Measurements from ENCODE around the gene MYL12A. TPM values are rescaled to one million over a fixed set of nuclear protein-coding genes. Genes with fewer than 3 reads are reported as not detected.
"Not testable (repeated sequence)": the region's sequence is repeated elsewhere in the genome, so short reads cannot be mapped to it uniquely, and the experiment has no call there.

Gene MYL12A
- 100 to 1,000 TPM; 102 to 174 TPM for total RNA-seq

DNA sequence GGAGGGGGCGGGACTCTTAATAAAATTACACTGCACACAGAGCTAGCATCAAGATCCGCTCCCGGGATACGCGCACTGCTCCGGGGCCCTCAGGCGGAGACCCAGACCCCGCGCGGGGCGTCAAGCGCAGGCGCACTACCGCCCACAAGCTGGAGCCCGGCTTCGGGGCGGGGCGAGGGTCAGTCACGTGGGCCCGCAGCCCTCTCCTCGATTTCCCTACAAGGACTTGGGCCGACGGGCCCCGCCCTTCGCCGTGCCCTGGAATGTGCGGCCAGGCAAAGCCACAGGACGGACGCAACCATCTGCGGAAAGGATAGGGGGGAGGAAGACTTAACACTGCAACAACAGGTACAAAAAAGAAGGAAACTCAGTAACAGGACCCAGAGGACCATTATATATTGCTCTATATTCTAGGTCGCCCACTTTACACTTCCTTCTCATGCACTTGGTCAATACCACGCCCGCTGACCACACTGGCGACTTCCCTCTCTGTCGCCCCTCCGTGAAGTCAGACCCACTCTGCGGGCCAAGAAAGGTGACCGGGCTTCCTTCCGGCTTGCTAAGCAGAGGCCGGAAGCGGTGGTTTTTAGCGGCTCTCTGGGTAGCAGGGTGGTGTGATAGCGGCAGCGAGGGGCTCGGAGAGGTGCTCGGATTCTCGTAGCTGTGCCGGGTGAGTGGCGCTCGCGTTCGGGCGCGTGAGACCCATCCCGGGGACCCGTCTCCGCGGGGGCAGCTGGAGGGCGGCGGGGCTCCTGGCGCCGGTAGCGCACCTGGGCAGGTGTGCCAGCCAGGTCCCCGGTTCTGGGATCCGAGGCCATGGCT lies at the start of gene MYL12A:
Gene MYL12A (plus strand): TSS at position 562 of the 822 bp plus-strand sequence. CDS start 5,447 bp downstream, outside the sequence.
- Histone ChIP-seq H3K4me3 (peak within 1 kb of the TSS; percentile 59 to 89), H3K27ac (peak within 1 kb of the TSS; percentile 98 to 99 (median 99)), H3K36me3 (replicated peaks in 1 of 2; ENCODE audit: insufficient read depth in 1 of 2, low read depth in 2 of 2) (no peaks in the 10 kb centered on the region), H3K27me3 (no peaks in the 10 kb centered on the region), H3K4me1 (peaks cover 51% of the 10 kb centered on the region), H3K9me3 (no peaks in the 10 kb centered on the region)
- intact Hi-C loops (cut with DNase I), result loop anchor here (5.0 to 10.0 kb wide), 2 partner anchors 93 to 315 kb away; no protein-coding TSS in a partner anchor
- DNase-seq, result peak; percentile 98 to 99 (median 98)
- ATAC-seq, result peak; percentile 85
- WGBS, 2 donors, result 0% methylated on average over 27 to 64 of the region's 65 CpGs
- TF ChIP-seq, protein P1, sequence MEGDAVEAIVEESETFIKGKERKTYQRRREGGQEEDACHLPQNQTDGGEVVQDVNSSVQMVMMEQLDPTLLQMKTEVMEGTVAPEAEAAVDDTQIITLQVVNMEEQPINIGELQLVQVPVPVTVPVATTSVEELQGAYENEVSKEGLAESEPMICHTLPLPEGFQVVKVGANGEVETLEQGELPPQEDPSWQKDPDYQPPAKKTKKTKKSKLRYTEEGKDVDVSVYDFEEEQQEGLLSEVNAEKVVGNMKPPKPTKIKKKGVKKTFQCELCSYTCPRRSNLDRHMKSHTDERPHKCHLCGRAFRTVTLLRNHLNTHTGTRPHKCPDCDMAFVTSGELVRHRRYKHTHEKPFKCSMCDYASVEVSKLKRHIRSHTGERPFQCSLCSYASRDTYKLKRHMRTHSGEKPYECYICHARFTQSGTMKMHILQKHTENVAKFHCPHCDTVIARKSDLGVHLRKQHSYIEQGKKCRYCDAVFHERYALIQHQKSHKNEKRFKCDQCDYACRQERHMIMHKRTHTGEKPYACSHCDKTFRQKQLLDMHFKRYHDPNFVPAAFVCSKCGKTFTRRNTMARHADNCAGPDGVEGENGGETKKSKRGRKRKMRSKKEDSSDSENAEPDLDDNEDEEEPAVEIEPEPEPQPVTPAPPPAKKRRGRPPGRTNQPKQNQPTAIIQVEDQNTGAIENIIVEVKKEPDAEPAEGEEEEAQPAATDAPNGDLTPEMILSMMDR (IDR thresholded peaks at IDR 0.05), result peak in 1 of 7 experiments; percentile 22
- peak; percentile 96 to 99 (median 98) for TF ChIP-seq POLR2A (IDR thresholded peaks at IDR 0.05)

DNA sequence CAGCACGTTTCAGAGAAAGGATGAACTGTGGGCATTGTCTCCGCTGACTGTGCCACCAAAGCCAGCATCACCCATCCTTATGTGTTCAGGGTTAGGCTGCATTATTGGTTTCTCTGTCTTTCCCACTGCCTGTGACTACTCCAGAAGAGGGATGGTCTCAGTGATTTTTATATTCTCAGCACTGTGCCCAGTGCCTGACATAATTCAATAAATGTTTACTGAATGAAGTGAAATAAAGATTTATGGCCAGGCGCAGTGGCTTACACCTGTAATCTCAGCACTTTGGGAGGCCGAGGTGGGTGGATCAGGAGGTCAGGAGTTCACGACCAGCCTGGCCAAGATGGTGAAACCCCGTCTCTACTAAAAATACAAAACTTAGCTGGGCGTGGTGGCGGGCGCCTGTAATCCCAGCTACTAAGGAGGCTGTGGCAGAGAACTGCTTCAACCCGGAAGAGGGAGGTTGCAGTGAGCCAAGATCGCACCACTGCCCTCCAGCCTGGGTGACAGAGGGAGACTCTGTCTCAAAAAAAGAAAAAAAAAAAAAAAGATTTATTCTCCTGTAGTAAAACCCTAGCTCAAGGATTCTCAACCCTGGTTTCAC lies 49.2 kb upstream of the MYL12A start:
- DNase-seq; ATAC-seq; H3K9me3 ChIP-seq; H3K27ac ChIP-seq; H3K4me1 ChIP-seq; H3K27me3 ChIP-seq; H3K36me3 ChIP-seq (replicated peaks in 1 of 2; ENCODE audit: insufficient read depth in 1 of 2, low read depth in 2 of 2); intact Hi-C loops (cut with DNase I); H3K4me3 ChIP-seq: not testable (repeated sequence)
- 89 to 96% methylated on average over 10 to 11 of the region's 11 CpGs for WGBS, 2 donors

DNA sequence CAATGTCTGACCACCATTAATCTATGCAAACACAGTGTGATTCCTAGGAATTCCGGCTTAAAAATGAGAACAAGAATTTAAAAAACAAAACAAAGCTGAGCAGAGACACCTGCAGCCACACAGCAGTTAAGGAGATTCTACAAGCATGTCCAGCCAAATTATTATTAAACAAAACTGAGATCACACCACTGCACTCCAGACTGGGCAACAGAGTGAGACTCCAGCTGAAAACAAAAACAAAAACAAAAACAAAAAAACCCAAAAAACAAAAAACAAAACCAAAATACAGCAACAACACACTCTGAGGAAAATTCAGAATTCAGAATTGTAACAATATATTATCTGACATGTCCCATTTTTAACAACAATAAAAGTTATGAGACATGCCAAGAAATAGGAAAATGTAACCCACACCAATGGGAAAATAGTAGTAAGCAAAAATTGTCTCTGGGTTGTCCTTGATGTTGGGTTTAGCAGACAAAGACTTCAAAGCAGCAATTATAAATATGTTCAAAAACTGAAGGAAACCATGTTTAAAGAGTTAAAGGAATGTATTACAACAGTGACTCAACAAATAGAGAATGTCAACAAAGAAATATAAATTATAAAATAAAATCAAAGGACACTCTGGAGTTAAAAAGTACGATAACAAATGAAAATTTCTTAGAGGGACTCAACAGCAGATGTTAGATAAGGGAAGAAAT lies 47.5 kb upstream of the MYL12A start:
- Histone ChIP-seq H3K27me3 (no peaks in the 10 kb centered on the region), H3K4me1 (peaks cover 7% of the 10 kb centered on the region), H3K9me3 (no peaks in the 10 kb centered on the region), H3K36me3 (replicated peaks in 1 of 2; ENCODE audit: insufficient read depth in 1 of 2, low read depth in 2 of 2) (no peaks in the 10 kb centered on the region), H3K27ac (no peak overlapping the region), H3K4me3 (no peak overlapping the region)
- no peak for DNase-seq
- TF ChIP-seq, protein P1 (IDR thresholded peaks at IDR 0.05), result no peak
- no peak for TF ChIP-seq POLR2A (IDR thresholded peaks at IDR 0.05)
- ATAC-seq, result no peak
- WGBS, 2 donors, result 53 to 54% methylated on average over 2 of the region's 2 CpGs
- intact Hi-C loops (cut with DNase I), result no loop called here

DNA sequence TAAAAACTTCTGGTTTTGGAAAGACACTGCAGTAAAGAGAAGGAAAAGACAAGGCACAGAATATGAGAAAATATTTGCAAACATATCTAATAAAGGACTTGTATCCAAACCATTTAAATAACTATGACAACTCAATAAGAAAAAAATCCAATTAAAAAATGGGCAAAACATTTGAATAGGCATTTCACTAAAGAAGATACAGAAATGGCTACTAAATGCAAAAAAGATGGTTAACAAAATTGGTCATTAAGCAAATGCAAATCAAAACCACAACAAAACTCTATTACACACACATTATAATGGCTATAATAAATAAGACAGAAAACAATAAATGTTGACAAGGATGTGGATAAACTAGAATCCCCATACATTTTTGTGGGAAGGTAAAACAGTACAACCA lies 42.4 kb upstream of the MYL12A start:
- ATAC-seq (no peak), DNase-seq (no peak)
- Histone ChIP-seq H3K27ac (no peak overlapping the region), H3K36me3 (replicated peaks in 1 of 2; ENCODE audit: insufficient read depth in 1 of 2, low read depth in 2 of 2) (no peaks in the 10 kb centered on the region), H3K4me1 (peaks cover 22% of the 10 kb centered on the region), H3K27me3 (no peaks in the 10 kb centered on the region), H3K9me3 (no peaks in the 10 kb centered on the region), H3K4me3 (no peak overlapping the region)
- TF ChIP-seq, protein P1 (IDR thresholded peaks at IDR 0.05), result no peak
- no peak for TF ChIP-seq POLR2A (IDR thresholded peaks at IDR 0.05)
- intact Hi-C loops (cut with DNase I), result no loop called here

DNA sequence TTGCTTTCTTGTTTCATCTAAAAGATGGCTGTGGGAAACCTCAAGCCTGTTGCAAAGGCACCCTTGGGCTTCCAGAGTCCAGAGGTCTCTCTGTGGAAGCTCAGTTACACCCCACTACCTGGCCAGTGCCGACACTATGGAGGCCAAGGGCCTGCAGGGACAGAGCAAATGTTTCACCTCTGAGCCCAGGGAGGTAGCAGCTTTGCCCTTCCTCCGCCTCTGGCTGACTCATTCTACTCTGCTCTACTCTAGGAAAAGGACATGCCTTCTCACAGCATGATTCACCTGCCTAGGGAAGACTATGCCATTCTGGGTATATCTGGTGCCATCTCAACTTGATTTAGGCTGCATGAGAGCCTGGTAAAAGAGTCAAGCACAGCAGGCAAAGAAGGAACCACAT lies 40.0 kb upstream of the MYL12A start:
- Histone ChIP-seq H3K9me3 (no peaks in the 10 kb centered on the region), H3K27me3 (no peaks in the 10 kb centered on the region), H3K36me3 (replicated peaks in 1 of 2; ENCODE audit: insufficient read depth in 1 of 2, low read depth in 2 of 2) (no peaks in the 10 kb centered on the region), H3K4me1 (peaks cover 40% of the 10 kb centered on the region), H3K4me3 (no peak overlapping the region), H3K27ac (peak overlapping the region in 1 of 4 donors; percentile 41)
- WGBS, 2 donors, result 60 to 68% methylated on average over 2 of the region's 2 CpGs
- ATAC-seq (peak; percentile 52), DNase-seq (peak in 1 of 4 donors; percentile 29)
- TF ChIP-seq, protein P1 (IDR thresholded peaks at IDR 0.05), result no peak
- no peak for TF ChIP-seq POLR2A (IDR thresholded peaks at IDR 0.05)
- intact Hi-C loops (cut with DNase I), result no loop called here

All from body of pancreas (tissue), 4 donors.